T-helper 2 cell treated with Interferon-gamma antibody and Interleukin-4, amounts not matched to agents 5 μg/mL and 100 μg/mL, for 36 hours (primary cell): ENCODE measurements around the gene MRRF.
A peak's percentile ranks its signal among the peaks of the same experiment; 100 is the strongest.

Source experiments
- DNase-seq: peaks from one replicate; pipeline ENCODE4 v3.0.0; 2021; ENCODE audit warnings: low spot score
- H3K27ac Mint-ChIP-seq: one replicate; pipeline ENCODE4 v1.8.0; 2021; ENCODE audit warnings: mild to moderate bottlenecking, mixed read lengths
- H3K27me3 Mint-ChIP-seq: one replicate; pipeline ENCODE4 v1.8.0; 2021; ENCODE audit warnings: low read depth, mixed read lengths
- H3K36me3 Mint-ChIP-seq: one replicate; pipeline ENCODE4 v1.8.0; 2021; ENCODE audit warnings: low read depth, mixed read lengths
- H3K4me1 Mint-ChIP-seq: one replicate; pipeline ENCODE4 v1.8.0; 2021; ENCODE audit warnings: low read depth, mixed read lengths
- H3K4me3 Mint-ChIP-seq: one replicate; pipeline ENCODE4 v1.8.0; 2022; ENCODE audit warnings: mild to moderate bottlenecking, moderate library complexity, mixed read lengths
- H3K9me3 Mint-ChIP-seq: one replicate; pipeline ENCODE4 v1.8.0; 2021; ENCODE audit warnings: mixed read lengths

The MRRF gene

GRCh38 chr9:122338536-122338935 lies 73.9 kb downstream of the MRRF start:
- no peak for DNase-seq
- Mint-ChIP-seq H3K27ac (no peak overlapping the region), H3K36me3 (no peaks in the 10 kb centered on the region), H3K9me3 (no peaks in the 10 kb centered on the region), H3K4me3 (no peak overlapping the region), H3K27me3 (no peaks in the 10 kb centered on the region), H3K4me1 (no peaks in the 10 kb centered on the region)

- Mint-ChIP-seq H3K27ac (no peak overlapping the region), H3K4me1 (no peaks in the 10 kb centered on the region), H3K9me3 (no peaks in the 10 kb centered on the region), H3K36me3 (no peaks in the 10 kb centered on the region), H3K4me3 (no peak overlapping the region), H3K27me3 (no peaks in the 10 kb centered on the region)
- no peak for DNase-seq
Measured at GRCh38 chr9:122338994-122339393, 74.3 kb downstream of the MRRF start.

- Mint-ChIP-seq H3K4me3 (no peak overlapping the region), H3K36me3 (no peaks in the 10 kb centered on the region), H3K4me1 (no peaks in the 10 kb centered on the region), H3K9me3 (no peaks in the 10 kb centered on the region), H3K27me3 (no peaks in the 10 kb centered on the region), H3K27ac (no peak overlapping the region)
- no peak for DNase-seq
Measured at GRCh38 chr9:122339579-122339978, 74.9 kb downstream of the MRRF start.

- Mint-ChIP-seq H3K4me3 (no peak overlapping the region), H3K27me3 (peaks cover 3% of the 10 kb centered on the region), H3K36me3 (no peaks in the 10 kb centered on the region), H3K9me3 (no peaks in the 10 kb centered on the region), H3K27ac (no peak overlapping the region), H3K4me1 (no peaks in the 10 kb centered on the region)
- DNase-seq: no peak
Measured at GRCh38 chr9:122340161-122340560, 75.5 kb downstream of the MRRF start.

GRCh38 chr9:122342323-122343050 lies 77.8 kb downstream of the MRRF start:
- Mint-ChIP-seq H3K9me3 (no peaks in the 10 kb centered on the region), H3K36me3 (no peaks in the 10 kb centered on the region), H3K4me3 (no peak overlapping the region), H3K27ac (no peak overlapping the region), H3K4me1 (peaks cover 4% of the 10 kb centered on the region), H3K27me3 (peaks cover 20% of the 10 kb centered on the region)
- DNase-seq: no peak

GRCh38 chr9:122346478-122347347 lies 82.0 kb downstream of the MRRF start:
- Mint-ChIP-seq H3K4me1 (peaks cover 13% of the 10 kb centered on the region), H3K27me3 (peaks cover 39% of the 10 kb centered on the region), H3K27ac (no peak overlapping the region), H3K36me3 (no peaks in the 10 kb centered on the region), H3K9me3 (no peaks in the 10 kb centered on the region), H3K4me3 (peak overlapping the region; percentile 78)
- no peak for DNase-seq

- Mint-ChIP-seq H3K27me3 (peaks cover 39% of the 10 kb centered on the region), H3K4me1 (peaks cover 13% of the 10 kb centered on the region), H3K9me3 (no peaks in the 10 kb centered on the region), H3K27ac (no peak overlapping the region), H3K4me3 (peak overlapping the region; percentile 78), H3K36me3 (no peaks in the 10 kb centered on the region)
- DNase-seq: no peak
Measured at GRCh38 chr9:122347348-122348287, 82.9 kb downstream of the MRRF start.

- Mint-ChIP-seq H3K27me3 (peaks cover 39% of the 10 kb centered on the region), H3K4me3 (no peak overlapping the region), H3K4me1 (peaks cover 13% of the 10 kb centered on the region), H3K9me3 (no peaks in the 10 kb centered on the region), H3K27ac (no peak overlapping the region), H3K36me3 (no peaks in the 10 kb centered on the region)
- DNase-seq: no peak
Measured at GRCh38 chr9:122348288-122348777, 83.7 kb downstream of the MRRF start.

- peaks cover 39% of the 10 kb centered on the region for H3K27me3 Mint-ChIP-seq
- no peak for DNase-seq
- no peak overlapping the region for H3K4me3 Mint-ChIP-seq
- no peak overlapping the region for H3K27ac Mint-ChIP-seq
- no peaks in the 10 kb centered on the region for H3K36me3 Mint-ChIP-seq
- H3K9me3 Mint-ChIP-seq: no peaks in the 10 kb centered on the region
- H3K4me1 Mint-ChIP-seq: peaks cover 13% of the 10 kb centered on the region
Measured at GRCh38 chr9:122348791-122349190, 84.1 kb downstream of the MRRF start.

GRCh38 chr9:122349201-122349600 lies 84.5 kb downstream of the MRRF start:
- Mint-ChIP-seq H3K9me3 (no peaks in the 10 kb centered on the region), H3K36me3 (no peaks in the 10 kb centered on the region), H3K27ac (no peak overlapping the region), H3K27me3 (peaks cover 39% of the 10 kb centered on the region), H3K4me1 (peaks cover 13% of the 10 kb centered on the region), H3K4me3 (no peak overlapping the region)
- DNase-seq: no peak

GRCh38 chr9:122350577-122351355 lies 86.1 kb downstream of the MRRF start:
- peaks cover 31% of the 10 kb centered on the region for H3K27me3 Mint-ChIP-seq
- H3K4me1 Mint-ChIP-seq: peaks cover 13% of the 10 kb centered on the region
- no peaks in the 10 kb centered on the region for H3K36me3 Mint-ChIP-seq
- no peak overlapping the region for H3K4me3 Mint-ChIP-seq
- H3K27ac Mint-ChIP-seq: no peak overlapping the region
- DNase-seq: peak; percentile 66
- H3K9me3 Mint-ChIP-seq: no peaks in the 10 kb centered on the region

GRCh38 chr9:122354536-122355199 lies 90.0 kb downstream of the MRRF start:
- H3K9me3 Mint-ChIP-seq: no peaks in the 10 kb centered on the region
- no peak for DNase-seq
- H3K4me3 Mint-ChIP-seq: no peak overlapping the region
- no peaks in the 10 kb centered on the region for H3K36me3 Mint-ChIP-seq
- H3K4me1 Mint-ChIP-seq: no peaks in the 10 kb centered on the region
- H3K27ac Mint-ChIP-seq: no peak overlapping the region
- H3K27me3 Mint-ChIP-seq: peaks cover 7% of the 10 kb centered on the region
